GM23248 (cell line): ENCODE measurements around the gene NFKBIE. TPM values are rescaled to one million over a fixed set of nuclear protein-coding genes. Genes with fewer than 3 reads are reported as not detected.

Source experiments
- DNase-seq: peaks from one replicate; pipeline ENCODE4 v3.0.0-alpha.2; 2015
- H2AFZ ChIP-seq: fragments of 200-600 bp; sonication (generic); 2 replicates; pipeline ENCODE4 v1.6.1; 2016; ENCODE audit warnings: antibody characterized with exemption
- H3F3A ChIP-seq: fragments of 200-600 bp; sonication (generic); 2 replicates; pipeline ENCODE4 v1.6.1; 2016; ENCODE audit warnings: mild to moderate bottlenecking, antibody characterized with exemption, mixed run types; ENCODE audit not compliant: insufficient read depth
- H3K27ac ChIP-seq: fragments of 200-600 bp; sonication (generic); 2 replicates; pipeline ENCODE4 v1.5.1; 2016; ENCODE audit warnings: mild to moderate bottlenecking
- H3K27me3 ChIP-seq: fragments of 200-600 bp; sonication (generic); replicated peaks from 2 replicates; pipeline ENCODE4 v1.6.1; 2016; ENCODE audit warnings: mild to moderate bottlenecking; ENCODE audit not compliant: insufficient read depth
- H3K36me3 ChIP-seq: fragments of 200-600 bp; sonication (generic); 2 replicates; pipeline ENCODE4 v1.6.1; 2016; ENCODE audit warnings: low read depth, mild to moderate bottlenecking
- H3K4me1 ChIP-seq: fragments of 200-600 bp; sonication (generic); 2 replicates; pipeline ENCODE4 v1.6.1; 2016; ENCODE audit warnings: mild to moderate bottlenecking; ENCODE audit not compliant: insufficient read depth
- H3K4me2 ChIP-seq: fragments of 200-600 bp; sonication (generic); one replicate; pipeline ENCODE4 v1.6.1; 2016; ENCODE audit warnings: mild to moderate bottlenecking; ENCODE audit not compliant: unreplicated experiment
- H3K4me3 ChIP-seq: fragments of 200-600 bp; sonication (generic); 2 replicates; pipeline ENCODE4 v1.5.1; 2016; ENCODE audit warnings: mild to moderate bottlenecking
- H3K79me2 ChIP-seq: fragments of 200-600 bp; sonication (generic); 2 replicates; pipeline ENCODE4 v1.6.1; 2016; ENCODE audit warnings: mild to moderate bottlenecking; ENCODE audit not compliant: insufficient read depth
- H3K9ac ChIP-seq: fragments of 200-600 bp; sonication (generic); 2 replicates; pipeline ENCODE4 v1.6.1; 2016; ENCODE audit warnings: mild to moderate bottlenecking
- H3K9me2 ChIP-seq: fragments of 200-600 bp; sonication (generic); 2 replicates; pipeline ENCODE4 v1.6.1; 2016; ENCODE audit warnings: mixed run types, mild to moderate bottlenecking, moderate library complexity; ENCODE audit not compliant: insufficient read depth
- H3K9me3 ChIP-seq: fragments of 200-600 bp; sonication (generic); one replicate; pipeline ENCODE4 v1.6.1; 2017; ENCODE audit warnings: low read depth
- H4K20me1 ChIP-seq: fragments of 200-600 bp; sonication (generic); 2 replicates; pipeline ENCODE4 v1.6.0; 2016; ENCODE audit not compliant: insufficient read depth
- EZH2 ChIP-seq: fragments of 200-600 bp; sonication (generic); IDR thresholded peaks from 2 replicates; pipeline ENCODE4 v1.6.1; 2018; ENCODE audit warnings: antibody characterized with exemption, mild to moderate bottlenecking; ENCODE audit not compliant: insufficient read depth, poor library complexity, severe bottlenecking
- EZH2phosphoT487 ChIP-seq: fragments of 200-600 bp; sonication (generic); IDR thresholded peaks from 2 replicates; pipeline ENCODE4 v1.6.1; 2018; ENCODE audit warnings: antibody characterized with exemption, moderate library complexity, mild to moderate bottlenecking, low read depth; ENCODE audit not compliant: insufficient read depth
- WGBS, 2 experiments: methylation state at CpG; one replicate each; pipeline ENCODE4 v1.1.6; 2015 to 2017; ENCODE audit warnings: low lambda C conversion rate in 2 of 2, low coverage in 1 of 2; ENCODE audit errors: missing lambda C conversion rate in 2 of 2; 5-methylcytosine and 5-hydroxymethylcytosine counted together
- in situ Hi-C: fragments of 300-500 bp; cut with MboI; formaldehyde crosslinking; loops from 2 replicates; pipeline ENCODE4 v1.15.0; 2020
- polyA plus RNA-seq: library from polyadenylated mRNA; unstranded; fragments of >200 nt; fragmentation: Nextera tagmentation; extraction: Ambion mirVana; gene quantifications from 2 replicates; pipeline ENCODE4 v1.2.1, GENCODE V29; 2016
- total RNA-seq: library from RNA; depleted of rRNA; stranded (reverse); fragments of >200 nt; shearing (Covaris generic); gene quantifications from 2 replicates; pipeline ENCODE4 v1.2.3, GENCODE V29; 2014

NFKBIE gene
- total and polyA plus RNA-seq, 2 experiments from 2014 or later: 4.5 to 6.3 TPM

DNA sequence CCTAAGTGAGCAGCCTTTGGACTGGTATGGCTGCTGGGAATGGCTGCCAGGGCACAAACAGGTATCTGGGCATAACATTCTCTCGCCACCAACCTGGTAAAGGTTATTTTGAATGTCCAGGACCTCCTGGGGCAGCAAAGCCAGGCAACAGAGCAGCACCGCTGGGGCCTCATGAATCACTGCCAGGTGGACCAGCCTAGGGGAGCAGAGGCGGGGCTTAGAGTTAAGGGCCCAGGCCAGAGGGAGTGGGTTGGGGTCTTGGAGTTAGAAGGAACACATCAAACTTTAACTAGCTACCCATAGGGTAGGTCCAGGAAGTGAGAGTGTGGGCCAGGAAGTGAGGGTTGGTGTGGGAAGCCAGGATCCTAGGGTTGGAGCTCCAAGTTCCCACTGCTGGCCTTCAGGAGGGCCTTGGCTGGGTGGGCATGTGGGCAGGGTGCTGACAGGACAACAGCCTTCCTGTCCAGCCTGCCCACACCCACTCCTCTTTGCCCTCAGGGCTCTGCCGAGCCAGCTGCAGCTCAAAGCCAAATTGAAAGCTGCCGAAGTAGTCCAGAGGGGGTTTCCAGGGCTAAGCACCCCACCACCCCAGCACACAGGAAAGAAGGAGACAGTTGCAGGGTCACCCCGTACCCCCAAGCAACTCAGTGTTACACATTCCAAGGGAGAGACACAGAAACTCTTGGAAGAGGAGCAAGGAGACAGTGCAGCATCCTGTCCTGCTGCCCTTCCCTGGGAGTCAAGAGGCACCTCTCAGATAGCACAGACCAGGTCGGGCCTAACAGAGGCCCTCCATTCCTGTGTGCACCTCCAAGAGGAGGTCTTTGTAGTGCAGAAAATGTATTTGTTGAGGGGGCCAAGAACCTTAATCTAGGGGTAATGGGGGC is 2.6 kb downstream of the NFKBIE start:
- Histone ChIP-seq H3K4me1 (peaks cover 23% of the 10 kb centered on the region), H3K79me2 (peaks cover 23% of the 10 kb centered on the region), H3K9me2 (no peaks in the 10 kb centered on the region), H3F3A (peaks cover 9% of the 10 kb centered on the region; the same call in 1 of the 2 replicates), H3K27ac (no peak overlapping the region), H3K4me3 (no peak overlapping the region), H3K27me3 (no peaks in the 10 kb centered on the region), H2AFZ (no peak overlapping the region), H3K9me3 (no peaks in the 10 kb centered on the region), H4K20me1 (no peaks in the 10 kb centered on the region), H3K9ac (no peak overlapping the region), H3K36me3 (no peaks in the 10 kb centered on the region), H3K4me2 (no peak overlapping the region)
- in situ Hi-C loops: no loop called here
- no peak for DNase-seq
- TF ChIP-seq EZH2phosphoT487: no peak
- TF ChIP-seq EZH2: no peak
- WGBS, 2 experiments: 84 to 85% methylated on average over 7 of the region's 7 CpGs

DNA sequence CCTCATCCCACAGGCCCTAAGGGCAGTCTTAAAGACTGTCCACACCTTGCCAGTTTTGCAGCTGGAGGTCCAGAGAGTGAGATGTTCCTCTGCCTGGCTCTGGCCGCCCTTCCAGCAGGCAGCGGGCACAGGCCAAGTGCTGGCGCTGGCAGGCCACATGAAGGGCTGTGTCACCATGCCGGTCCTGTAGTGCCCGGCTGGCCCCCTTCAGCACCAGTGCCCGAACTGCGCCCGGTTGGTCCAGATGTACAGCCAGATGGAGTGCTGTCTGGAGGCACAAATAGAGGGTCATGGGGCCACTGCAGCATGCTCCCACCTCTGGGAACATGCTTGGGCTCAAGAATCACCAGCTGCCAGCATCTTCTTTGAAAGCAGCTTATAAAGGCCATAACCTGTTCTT is 3.8 kb downstream of the NFKBIE start:
- H2AFZ ChIP-seq: no peak overlapping the region
- no peak for TF ChIP-seq EZH2
- no peak for TF ChIP-seq EZH2phosphoT487
- no peak overlapping the region for H3K9ac ChIP-seq
- H3K4me1 ChIP-seq: peaks cover 24% of the 10 kb centered on the region
- peaks cover 10% of the 10 kb centered on the region for H3F3A ChIP-seq
- no peaks in the 10 kb centered on the region for H4K20me1 ChIP-seq
- no peaks in the 10 kb centered on the region for H3K36me3 ChIP-seq
- 91 to 95% methylated on average over 8 of the region's 8 CpGs for WGBS, 2 experiments
- H3K79me2 ChIP-seq: peaks cover 29% of the 10 kb centered on the region
- H3K4me2 ChIP-seq: no peak overlapping the region
- no peaks in the 10 kb centered on the region for H3K9me2 ChIP-seq
- no peaks in the 10 kb centered on the region for H3K9me3 ChIP-seq
- no peak for DNase-seq
- no peaks in the 10 kb centered on the region for H3K27me3 ChIP-seq
- H3K4me3 ChIP-seq: no peak overlapping the region
- no peak overlapping the region for H3K27ac ChIP-seq
- in situ Hi-C loops: no loop called here

DNA sequence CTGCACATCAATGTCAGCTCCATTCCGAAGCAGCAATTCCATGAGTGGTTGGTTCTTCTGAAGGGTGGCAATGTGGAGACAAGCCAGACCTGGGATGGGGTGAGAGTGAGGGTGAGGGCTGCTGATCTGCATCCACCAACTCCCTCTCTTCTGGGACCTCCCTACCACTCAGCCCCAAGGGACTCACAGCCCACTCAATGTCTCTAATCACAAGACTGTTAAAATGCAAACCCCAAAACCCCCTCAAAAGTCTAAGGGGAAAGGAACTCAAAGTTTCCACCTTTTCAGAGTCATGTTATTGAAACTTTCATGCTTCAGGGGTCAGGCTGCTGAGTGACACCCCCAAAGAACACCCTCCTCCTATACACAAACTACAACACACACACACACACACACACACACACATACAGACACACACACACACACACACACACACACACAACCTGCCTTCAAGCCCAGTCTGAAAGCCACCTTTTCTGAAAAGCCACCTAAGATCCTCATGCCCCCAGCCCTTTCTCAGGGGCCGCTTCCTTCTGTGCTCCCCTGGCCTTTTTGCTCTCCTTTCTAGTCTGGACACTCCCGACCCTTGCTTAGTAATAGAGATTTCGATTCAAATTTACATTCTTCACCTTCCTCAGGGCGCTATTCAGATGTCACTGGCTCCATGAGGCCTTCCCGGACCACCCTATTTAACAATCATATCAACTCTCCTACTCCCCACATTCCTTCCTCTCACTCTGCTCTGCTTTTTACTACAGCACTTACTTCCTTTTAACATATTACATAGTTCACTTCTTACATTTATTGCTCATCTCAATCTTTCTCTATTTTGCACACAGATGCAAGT is 4.7 kb downstream of the NFKBIE start:
- no peak overlapping the region for H3K4me2 ChIP-seq
- H3K9me3 ChIP-seq: no peaks in the 10 kb centered on the region
- H3K36me3 ChIP-seq: no peaks in the 10 kb centered on the region
- H3K79me2 ChIP-seq: peaks cover 38% of the 10 kb centered on the region
- no peaks in the 10 kb centered on the region for H3K9me2 ChIP-seq
- TF ChIP-seq EZH2phosphoT487: no peak
- no peak for TF ChIP-seq EZH2
- 91 to 94% methylated on average over 6 of the region's 6 CpGs for WGBS, 2 experiments
- no peaks in the 10 kb centered on the region for H4K20me1 ChIP-seq
- DNase-seq: no peak
- in situ Hi-C loops: no loop called here
- H3K4me1 ChIP-seq: peaks cover 29% of the 10 kb centered on the region
- no peak overlapping the region for H2AFZ ChIP-seq
- H3K4me3 ChIP-seq: no peak overlapping the region
- peaks cover 15% of the 10 kb centered on the region for H3F3A ChIP-seq
- H3K9ac ChIP-seq: no peak overlapping the region
- no peaks in the 10 kb centered on the region for H3K27me3 ChIP-seq
- H3K27ac ChIP-seq: no peak overlapping the region

DNA sequence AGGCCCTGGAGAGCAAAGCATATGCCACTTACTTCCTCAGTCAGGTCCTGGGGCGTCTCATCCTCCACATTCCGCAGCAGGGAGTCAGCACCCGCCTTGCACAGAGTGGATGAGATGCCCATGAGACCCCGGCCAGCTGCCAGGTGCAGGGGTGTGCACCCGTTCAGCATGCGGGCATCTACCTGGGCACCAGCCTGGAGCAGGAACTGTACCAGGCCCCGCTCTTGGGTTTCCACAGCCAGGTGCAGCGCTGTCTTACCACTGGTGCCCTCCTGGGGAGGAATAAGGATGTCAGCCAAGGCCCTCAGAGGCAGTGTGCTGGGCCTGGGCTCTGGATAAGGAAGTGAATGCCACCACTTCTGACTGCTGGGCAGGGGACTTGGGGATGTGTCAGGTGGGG is 5.3 kb downstream of the NFKBIE start:
- peaks cover 22% of the 10 kb centered on the region for H3F3A ChIP-seq
- no peaks in the 10 kb centered on the region for H3K27me3 ChIP-seq
- H3K36me3 ChIP-seq: no peaks in the 10 kb centered on the region
- peaks cover 44% of the 10 kb centered on the region for H3K79me2 ChIP-seq
- no peaks in the 10 kb centered on the region for H3K9me3 ChIP-seq
- no peak overlapping the region for H3K27ac ChIP-seq
- no peak overlapping the region for H3K9ac ChIP-seq
- no peaks in the 10 kb centered on the region for H3K9me2 ChIP-seq
- DNase-seq: no peak
- H2AFZ ChIP-seq: no peak overlapping the region
- in situ Hi-C loops: no loop called here
- WGBS, 2 experiments: 99% methylated on average over 8 of the region's 8 CpGs
- no peaks in the 10 kb centered on the region for H4K20me1 ChIP-seq
- no peak overlapping the region for H3K4me3 ChIP-seq
- peaks cover 29% of the 10 kb centered on the region for H3K4me1 ChIP-seq
- H3K4me2 ChIP-seq: no peak overlapping the region
- TF ChIP-seq EZH2 (no peak), EZH2phosphoT487 (no peak)
